B cell (primary cell): ENCODE measurements around the gene UQCC5. TPM values are rescaled to one million over a fixed set of nuclear protein-coding genes. Genes with fewer than 3 reads are reported as not detected.

Source experiments
- ATAC-seq: fragments of 200-7000 bp; cut with Tn5 transposase; one replicate; pipeline ENCODE4 v1.10.0; 2021; ENCODE audit warnings: low read depth, mild to moderate bottlenecking, moderate number of reproducible peaks, moderate library complexity
- CTCF ChIA-PET: fragments of 350-600 bp; sonication (Branson Sonifier 250); formaldehyde crosslinking; loops from one replicate; lab custom pipeline; 2021; ENCODE audit warnings: antibody characterized with exemption, inconsistent platforms; lab: Charles Lee
- POLR2A ChIA-PET: fragments of 350-600 bp; sonication (Branson Sonifier 250); formaldehyde crosslinking; loops from one replicate; lab custom pipeline; 2021; ENCODE audit warnings: antibody characterized with exemption; lab: Charles Lee
- DNase-seq: peaks from one replicate; pipeline ENCODE4 v3.0.0; 2013
- H2AFZ ChIP-seq: 2 replicates; pipeline ENCODE4 v1.6.1; 2012; ENCODE audit warnings: mild to moderate bottlenecking, low read depth, low read length; ENCODE audit not compliant: insufficient read depth, poor library complexity, severe bottlenecking
- H3K27ac ChIP-seq, 2 donors: 1 replicate in 1 of 2; 2 replicates in 1 of 2; pipeline ENCODE4 v1.5.1; 2012 to 2013; ENCODE audit warnings: low read length in 2 of 2, mild to moderate bottlenecking in 2 of 2, moderate library complexity in 1 of 2
- H3K27me3 ChIP-seq, 4 experiments: fragments of 200-600 bp in 1 of 4; sonication (generic) in 1 of 4; replicated peaks in 1 of 4; 1 replicate in 2 of 4; 2 replicates in 2 of 4; pipeline versions ENCODE4 v1.6.1 to v1.7.0; 2013 to 2016; ENCODE audit warnings: low read length in 3 of 4, mild to moderate bottlenecking in 2 of 4, mixed read lengths in 1 of 4, moderate library complexity in 1 of 4; ENCODE audit not compliant: insufficient read depth in 4 of 4, control insufficient read depth in 3 of 4; ENCODE audit errors: control extremely low read depth in 1 of 4
- H3K36me3 ChIP-seq, 2 experiments: replicated peaks in 1 of 2; 1 replicate in 1 of 2; 2 replicates in 1 of 2; pipeline versions ENCODE4 v1.6.1 to v1.7.1; 2013; ENCODE audit warnings: low read length in 1 of 2; ENCODE audit not compliant: insufficient read depth in 2 of 2, control insufficient read depth in 1 of 2; ENCODE audit errors: control extremely low read depth in 1 of 2, extremely low read depth in 1 of 2
- H3K4me1 ChIP-seq, 2 donors: fragments of 200-600 bp in 1 of 2; sonication (generic) in 1 of 2; 1 replicate in 1 of 2; 2 replicates in 1 of 2; pipeline versions ENCODE4 v1.5.1 to v1.6.1; 2013 to 2017; ENCODE audit warnings: low read length in 2 of 2; ENCODE audit not compliant: control insufficient read depth in 2 of 2, insufficient read depth in 2 of 2
- H3K4me2 ChIP-seq: replicated peaks from 2 replicates; pipeline ENCODE3; 2012; ENCODE audit warnings: mild to moderate bottlenecking, low read depth, low read length; ENCODE audit not compliant: poor library complexity, severe bottlenecking
- H3K4me3 ChIP-seq, 5 experiments: fragments of 200-600 bp in 1 of 5; sonication (generic) in 1 of 5; 1 replicate in 3 of 5; 2 replicates in 2 of 5; pipeline versions ENCODE4 v1.5.1 to v1.7.0; 2011 to 2016; ENCODE audit warnings: low read length in 4 of 5, mild to moderate bottlenecking in 4 of 5, low read depth in 2 of 5, control low read depth in 1 of 5, moderate library complexity in 1 of 5; ENCODE audit not compliant: insufficient read depth in 1 of 5; ENCODE audit errors: control extremely low read depth in 1 of 5, extremely low read depth in 1 of 5
- H3K79me2 ChIP-seq: fragments of 200-600 bp; sonication (generic); one replicate; pipeline ENCODE4 v1.6.0; 2016; ENCODE audit warnings: low read length; ENCODE audit not compliant: control insufficient read depth, insufficient read depth
- H3K9ac ChIP-seq: fragments of 200-600 bp; sonication (generic); 2 replicates; pipeline ENCODE4 v1.6.1; 2017; ENCODE audit warnings: mild to moderate bottlenecking, low read length, moderate library complexity
- H3K9me3 ChIP-seq, 3 donors: one replicate each; pipeline versions ENCODE4 v1.6.1 to v1.7.1; 2013; ENCODE audit warnings: low read length in 2 of 3; ENCODE audit not compliant: control insufficient read depth in 2 of 3, insufficient read depth in 1 of 3; ENCODE audit errors: control extremely low read depth in 1 of 3
- H4K20me1 ChIP-seq: 2 replicates; pipeline ENCODE4 v1.6.0; 2012; ENCODE audit warnings: mild to moderate bottlenecking, low read length; ENCODE audit not compliant: insufficient read depth, control insufficient read depth, poor library complexity, severe bottlenecking
- H3K27ac Mint-ChIP-seq: one replicate; pipeline ENCODE4 v1.8.0; 2021; ENCODE audit warnings: mixed read lengths
- H3K27me3 Mint-ChIP-seq: one replicate; pipeline ENCODE4 v1.8.0; 2021; ENCODE audit warnings: mixed read lengths
- H3K4me1 Mint-ChIP-seq: one replicate; pipeline ENCODE4 v1.8.0; 2021; ENCODE audit warnings: mixed read lengths
- H3K4me3 Mint-ChIP-seq: one replicate; pipeline ENCODE4 v1.8.0; 2021; ENCODE audit warnings: mixed read lengths
- H3K9me3 Mint-ChIP-seq: one replicate; pipeline ENCODE4 v1.8.0; 2022; ENCODE audit warnings: mixed read lengths; ENCODE audit not compliant: insufficient read depth
- CTCF ChIP-seq: fragments of 200-600 bp; IDR thresholded peaks from one replicate; pipeline ENCODE4 v1.8.0; 2022; ENCODE audit warnings: antibody characterized with exemption, mild to moderate bottlenecking
- EZH2 ChIP-seq: IDR thresholded peaks from 2 replicates; pipeline ENCODE4 v1.6.1; 2012; ENCODE audit warnings: borderline replicate concordance, low read depth, mild to moderate bottlenecking, moderate library complexity, low read length; ENCODE audit not compliant: insufficient read depth, poor library complexity, severe bottlenecking
- whole genome bisulfite sequencing: methylation state at CpG from one replicate; pipeline ENCODE4 v1.1.5; 2013; ENCODE audit warnings: missing lambda C conversion rate; ENCODE audit not compliant: insufficient coverage; 5-methylcytosine and 5-hydroxymethylcytosine counted together
- intact Hi-C: fragments of 100-400 bp; cut with micrococcal nuclease; formaldehyde crosslinking; loops from one replicate; pipeline ENCODE4 v1.10.0; 2022
- polyA plus RNA-seq: library from polyadenylated mRNA; depleted of rRNA; stranded (reverse); fragments of >200 nt; gene quantifications from 2 replicates; pipeline ENCODE4 v1.2.3, GENCODE V29; 2012
- total RNA-seq, 2 donors: library from RNA; stranded (reverse); fragments of 120-200 nt in 1 of 2; gene quantifications; 1 replicate in 1 of 2; 2 replicates in 1 of 2; pipeline versions ENCODE4 v1.2.3 to v1.2.4, GENCODE V29; 2013 to 2022

Gene UQCC5
- total and polyA plus RNA-seq, 2 donors (not counting 1 experiment from before 2014, with no cell fraction given), result 1.1 to 10.3 TPM

DNA sequence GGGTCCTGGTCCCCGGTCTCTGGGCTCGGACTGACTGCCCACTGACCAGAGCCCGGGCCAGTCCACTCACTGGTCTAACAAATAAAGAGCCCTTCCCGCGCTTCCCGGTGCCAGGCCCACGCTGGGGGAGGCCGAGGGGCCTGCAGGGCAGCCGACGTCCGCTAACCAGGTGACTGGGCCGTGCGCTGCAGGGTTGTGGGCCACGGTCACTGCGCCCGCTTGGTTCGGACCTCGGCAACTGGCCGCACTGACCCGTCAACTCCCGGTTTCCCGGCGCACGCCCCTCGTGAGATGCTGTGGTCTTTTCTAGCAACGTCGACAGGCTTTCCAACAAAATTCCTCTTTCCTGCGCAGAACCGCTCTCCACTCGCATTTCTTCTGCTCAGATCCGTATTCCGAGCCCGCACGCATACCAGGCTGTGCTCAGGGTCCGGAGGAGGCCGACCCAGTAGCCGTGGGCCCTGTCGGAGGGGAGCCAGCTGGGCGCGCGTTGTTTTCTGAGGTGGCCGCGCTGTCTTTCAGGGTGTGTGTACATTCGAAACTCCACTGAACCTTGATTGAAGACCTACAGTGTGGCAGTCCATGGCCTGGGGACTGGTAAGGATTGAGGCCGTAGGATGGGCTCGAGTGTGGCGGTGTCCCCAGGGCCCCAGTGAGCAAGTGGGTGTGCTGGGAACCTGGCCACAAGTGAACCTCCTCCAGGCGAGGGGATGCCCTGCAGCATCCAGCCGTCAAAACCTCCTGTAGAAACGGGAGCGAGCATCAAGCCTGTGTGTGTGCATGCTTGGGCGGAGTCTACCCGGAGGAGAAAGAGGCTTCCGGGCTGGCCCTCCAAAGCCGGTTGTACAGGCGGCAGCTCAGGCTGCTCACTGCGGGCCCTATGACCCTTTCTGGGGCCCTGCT is 1.9 kb upstream of the UQCC5 start:
- Histone ChIP-seq H3K4me1 (peaks cover 34 to 51% of the 10 kb centered on the region in 2 donors), H3K4me3 (peak overlapping the region in 4 of 5 experiments; percentile 38 to 62 (median 56)), H2AFZ (peak overlapping the region; percentile 78), H3K36me3 (no peaks in the 10 kb centered on the region), H3K9ac (peak overlapping the region; percentile 54), H3K27ac (no peak overlapping the region), H3K27me3 (peaks cover 0 to 13% (median 0%) of the 10 kb centered on the region in 4 experiments), H3K9me3 (no peaks in the 10 kb centered on the region), H4K20me1 (no peaks in the 10 kb centered on the region), H3K4me2 (peak overlapping the region; percentile 86), H3K79me2 (peaks cover 24% of the 10 kb centered on the region)
- intact Hi-C loops, result loop anchor here (5.0 to 10.0 kb wide), 5 partner anchors 257 to 1140 kb away; partner anchors contain the start of genes DUSP7, PRKCD, RBM15B and STIMATE
- ATAC-seq (no peak), DNase-seq (peak; percentile 33)
- H3K4me1 Mint-ChIP-seq, result peaks cover 44% of the 10 kb centered on the region
- ChIA-PET CTCF (no interaction called here), POLR2A (no interaction called here)
- TF ChIP-seq EZH2 (no peak), CTCF (no peak)
- H3K9me3 Mint-ChIP-seq, result no peaks in the 10 kb centered on the region
- peak overlapping the region; percentile 26 for H3K27ac Mint-ChIP-seq
- WGBS, result 87% methylated on average over 57 of the region's 57 CpGs
- H3K27me3 Mint-ChIP-seq, result no peaks in the 10 kb centered on the region
- H3K4me3 Mint-ChIP-seq, result peak overlapping the region; percentile 99
